ENCODE results near the gene ATXN1.

The ATXN1 gene

GRCh38 chr6:16256781-16257180 lies 504.5 kb downstream of the ATXN1 start:
- Histone ChIP-seq H3K4me1 (ENCODE audit: control insufficient read depth, insufficient read depth, low read length) (peaks cover 11% of the 10 kb centered on the region), H3K36me3 (ENCODE audit: control insufficient read depth, insufficient read depth, low read length) (no peaks in the 10 kb centered on the region), H3K27me3 (ENCODE audit: control insufficient read depth, insufficient read depth, low read length) (no peaks in the 10 kb centered on the region), H3K9ac (ENCODE audit: low read length) (no peak overlapping the region), H3K4me3 (ENCODE audit: low read length) (no peak overlapping the region), H3K27ac (ENCODE audit: low read depth, low read length) (no peak overlapping the region)

GRCh38 chr6:16254535-16254934 lies 506.7 kb downstream of the ATXN1 start:
- H3K4me1 ChIP-seq (ENCODE audit: control insufficient read depth, insufficient read depth, low read length), result peaks cover 11% of the 10 kb centered on the region
- no peaks in the 10 kb centered on the region for H3K27me3 ChIP-seq (ENCODE audit: control insufficient read depth, insufficient read depth, low read length)
- H3K4me3 ChIP-seq (ENCODE audit: low read length), result no peak overlapping the region
- no peak overlapping the region for H3K9ac ChIP-seq (ENCODE audit: low read length)
- H3K36me3 ChIP-seq (ENCODE audit: control insufficient read depth, insufficient read depth, low read length), result no peaks in the 10 kb centered on the region
- H3K27ac ChIP-seq (ENCODE audit: low read depth, low read length), result no peak overlapping the region

GRCh38 chr6:16253399-16254144 lies 507.7 kb downstream of the ATXN1 start:
- H3K9ac ChIP-seq (ENCODE audit: low read length), result no peak overlapping the region
- H3K36me3 ChIP-seq (ENCODE audit: control insufficient read depth, insufficient read depth, low read length), result no peaks in the 10 kb centered on the region
- no peak overlapping the region for H3K4me3 ChIP-seq (ENCODE audit: low read length)
- no peak overlapping the region for H3K27ac ChIP-seq (ENCODE audit: low read depth, low read length)
- peaks cover 8% of the 10 kb centered on the region for H3K4me1 ChIP-seq (ENCODE audit: control insufficient read depth, insufficient read depth, low read length)
- no peaks in the 10 kb centered on the region for H3K27me3 ChIP-seq (ENCODE audit: control insufficient read depth, insufficient read depth, low read length)

- Histone ChIP-seq H3K36me3 (ENCODE audit: control insufficient read depth, insufficient read depth, low read length) (no peaks in the 10 kb centered on the region), H3K4me3 (ENCODE audit: low read length) (no peak overlapping the region), H3K27ac (ENCODE audit: low read depth, low read length) (no peak overlapping the region), H3K27me3 (ENCODE audit: control insufficient read depth, insufficient read depth, low read length) (no peaks in the 10 kb centered on the region), H3K9ac (ENCODE audit: low read length) (no peak overlapping the region), H3K4me1 (ENCODE audit: control insufficient read depth, insufficient read depth, low read length) (peaks cover under 1% of the 10 kb centered on the region)
Measured at GRCh38 chr6:16252686-16253299, 508.5 kb downstream of the ATXN1 start.

GRCh38 chr6:16251706-16252105 lies 509.6 kb downstream of the ATXN1 start:
- Histone ChIP-seq H3K36me3 (ENCODE audit: control insufficient read depth, insufficient read depth, low read length) (no peaks in the 10 kb centered on the region), H3K27ac (ENCODE audit: low read depth, low read length) (no peak overlapping the region), H3K4me1 (ENCODE audit: control insufficient read depth, insufficient read depth, low read length) (no peaks in the 10 kb centered on the region), H3K4me3 (ENCODE audit: low read length) (no peak overlapping the region), H3K27me3 (ENCODE audit: control insufficient read depth, insufficient read depth, low read length) (no peaks in the 10 kb centered on the region), H3K9ac (ENCODE audit: low read length) (no peak overlapping the region)

GRCh38 chr6:16249971-16250370 lies 511.3 kb downstream of the ATXN1 start:
- Histone ChIP-seq H3K27me3 (ENCODE audit: control insufficient read depth, insufficient read depth, low read length) (peaks cover 4% of the 10 kb centered on the region), H3K27ac (ENCODE audit: low read depth, low read length) (no peak overlapping the region), H3K9ac (ENCODE audit: low read length) (no peak overlapping the region), H3K4me3 (ENCODE audit: low read length) (no peak overlapping the region), H3K36me3 (ENCODE audit: control insufficient read depth, insufficient read depth, low read length) (peaks cover 3% of the 10 kb centered on the region), H3K4me1 (ENCODE audit: control insufficient read depth, insufficient read depth, low read length) (no peaks in the 10 kb centered on the region)
